Stimulated activated CD4-positive, alpha-beta T cell treated with anti-CD3 and anti-CD28 coated beads, Interleukin-4, amount 100 ng/mL, for 4 hours (primary cell): ENCODE results near the gene AREL1.
"Not testable (repeated sequence)": the region's sequence is repeated elsewhere in the genome, so short reads cannot be mapped to it uniquely, and the experiment has no call there.

Experiments used
- DNase-seq, 2 experiments: peaks; one replicate each; pipeline ENCODE4 v3.0.0-alpha.2; 2020

Gene AREL1

GRCh38 chr14:74712499-74713394, at the start of gene AREL1, which contains the start of gene FCF1:
TSS of gene AREL1 (minus strand) at chr14:74713080. CDS start at chr14:74685615, 27,465 bp downstream.
TSS of gene FCF1 (plus strand) at chr14:74713144. CDS start at chr14:74713198, 54 bp downstream.
- peak; percentile 59 to 78 for DNase-seq

GRCh38 chr14:74758505-74758904, 45.6 kb upstream of the AREL1 start:
- DNase-seq = not testable (repeated sequence)

- DNase-seq = no peak
These were observed 43.4 kb upstream of the AREL1 start for GRCh38 chr14:74756326-74756725.

GRCh38 chr14:74754899-74755298, 42.0 kb upstream of the AREL1 start:
- no peak for DNase-seq

GRCh38 chr14:74754157-74754556, 41.3 kb upstream of the AREL1 start:
- no peak for DNase-seq

- DNase-seq = no peak
These were observed 34.4 kb upstream of the AREL1 start for GRCh38 chr14:74747237-74747636.

GRCh38 chr14:74739293-74740030, 26.6 kb upstream of the AREL1 start:
- no peak for DNase-seq

GRCh38 chr14:74737753-74738325, 25.0 kb upstream of the AREL1 start:
- DNase-seq = no peak

GRCh38 chr14:74735125-74735524, 22.2 kb upstream of the AREL1 start:
- DNase-seq = no peak

- DNase-seq = no peak
These were observed 20.3 kb upstream of the AREL1 start for GRCh38 chr14:74733221-74733620.

GRCh38 chr14:74732387-74732786, 19.5 kb upstream of the AREL1 start:
- DNase-seq = no peak

GRCh38 chr14:74723134-74723533, 10.3 kb upstream of the AREL1 start:
- DNase-seq = no peak

- no peak for DNase-seq
These were observed 7.6 kb upstream of the AREL1 start for GRCh38 chr14:74720526-74720925.

GRCh38 chr14:74713395-74713735, 485 bp upstream of the AREL1 start:
- no peak for DNase-seq

GRCh38 chr14:74711651-74712050, 1.2 kb downstream of the AREL1 start:
- no peak for DNase-seq

GRCh38 chr14:74710480-74710879, 2.4 kb downstream of the AREL1 start:
- no peak for DNase-seq

GRCh38 chr14:74705613-74706500, 7.0 kb downstream of the AREL1 start:
- no peak for DNase-seq

GRCh38 chr14:74704656-74705055, 8.2 kb downstream of the AREL1 start:
- no peak for DNase-seq

- no peak for DNase-seq
These were observed 9.8 kb downstream of the AREL1 start for GRCh38 chr14:74703043-74703442.

GRCh38 chr14:74702293-74702692, 10.6 kb downstream of the AREL1 start:
- DNase-seq = no peak

- DNase-seq = no peak
These were observed 14.4 kb downstream of the AREL1 start for GRCh38 chr14:74698465-74698864.

GRCh38 chr14:74697976-74698375, 14.9 kb downstream of the AREL1 start:
- DNase-seq = no peak

GRCh38 chr14:74697543-74697942, 15.3 kb downstream of the AREL1 start:
- no peak for DNase-seq
